Measurements from ENCODE around the gene PTPRE.

- TF ChIP-seq POLR2A (IDR thresholded peaks at IDR 0.05; ENCODE audit: low read depth, low read length) (peak; percentile 64), POLR2AphosphoS5 (IDR thresholded peaks at IDR 0.05; ENCODE audit: low read depth, low read length) (peak; percentile 53; the same call in 1 of the 2 replicates)
Measured at GRCh38 chr10:128125944-128126764, 219.3 kb downstream of the PTPRE start, which contains the start of gene MKI67.
